Measurements from ENCODE around the gene SUSD2. TPM values are rescaled to one million over a fixed set of nuclear protein-coding genes. Genes with fewer than 3 reads are reported as not detected.
A peak's percentile ranks its signal among the peaks of the same experiment; 100 is the strongest.
"Not testable (repeated sequence)": the region's sequence is repeated elsewhere in the genome, so short reads cannot be mapped to it uniquely, and the experiment has no call there.

The SUSD2 gene
- total and polyA plus RNA-seq, 5 donors: 6.2 to 7.4 (median 7.2) TPM

- Histone ChIP-seq H3K9me3 (ENCODE audit: control insufficient read depth, low read length) (no peaks in the 10 kb centered on the region), H3K4me3 (ENCODE audit: low read length) (no peak overlapping the region)
Observed at GRCh38 chr22:24189249-24190158, 8.2 kb downstream of the SUSD2 start.

DNA sequence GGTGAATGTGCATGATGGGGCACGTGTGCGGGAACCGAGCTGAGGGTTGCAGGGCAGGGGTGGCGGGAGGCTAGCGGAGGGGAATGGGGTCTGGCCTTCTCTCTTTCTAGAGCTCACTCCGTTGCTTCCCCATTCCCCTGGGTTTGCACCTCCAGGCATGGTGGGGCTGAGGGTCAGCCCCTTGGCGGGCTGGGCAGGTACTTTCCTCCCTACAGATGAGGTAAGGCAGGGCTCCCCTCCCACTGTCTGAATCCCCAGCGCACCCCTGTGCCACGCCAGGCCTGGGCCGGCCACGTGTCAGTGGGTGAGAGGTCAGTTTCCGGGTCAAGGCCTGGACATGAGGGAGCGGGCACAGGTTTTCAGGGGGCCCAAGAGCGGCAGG is 8.9 kb downstream of the SUSD2 start:
- intact Hi-C loops (cut with DNase I): loop anchor here in 2 of 4 donors (5.0 kb wide), 1 partner anchor 57 kb away; the partner anchor contains the start of gene GGT5 (in 2 of the 2)
- Histone ChIP-seq H3K9me3 (ENCODE audit: control insufficient read depth, low read length) (no peaks in the 10 kb centered on the region), H3K4me1 (ENCODE audit: control insufficient read depth, insufficient read depth, low read length) (no peaks in the 10 kb centered on the region), H3K27ac (ENCODE audit: low read length) (no peak overlapping the region), H3K27me3 (ENCODE audit: control insufficient read depth, insufficient read depth) (no peaks in the 10 kb centered on the region), H3K4me3 (ENCODE audit: low read length) (no peak overlapping the region)
- 86% methylated on average over 14 of the region's 14 CpGs for WGBS
- ATAC-seq (peak; percentile 3 to 8), DNase-seq (peak in 2 of 3 donors; percentile 20 to 68)

More at GRCh38 chr22:24189249-24190158, 8.2 kb downstream of the SUSD2 start:
- H3K4me1 ChIP-seq (ENCODE audit: control insufficient read depth, insufficient read depth, low read length): no peaks in the 10 kb centered on the region
- DNase-seq (peak; percentile 77 to 92 (median 89)), ATAC-seq (peak; percentile 87)
- H3K27ac ChIP-seq (ENCODE audit: low read length): no peak overlapping the region
- intact Hi-C loops (cut with DNase I): loop anchor here (2.0 to 5.0 kb wide), 2 partner anchors 57 to 58 kb away; partner anchors contain the start of gene GGT5 (in 3 of the 4)
- no peaks in the 10 kb centered on the region for H3K27me3 ChIP-seq (ENCODE audit: control insufficient read depth, insufficient read depth)
- 45% methylated on average over 23 of the region's 23 CpGs for WGBS

- ATAC-seq (no peak), DNase-seq (peak in 1 of 3 donors; percentile 57)
- intact Hi-C loops (cut with DNase I): loop anchor here in 2 of 4 donors (5.0 kb wide), 1 partner anchor 57 kb away; the partner anchor contains the start of gene GGT5 (in 2 of the 2)
Observed at GRCh38 chr22:24190596-24191208, 9.4 kb downstream of the SUSD2 start.

GRCh38 chr22:24191381-24191841 is 10.1 kb downstream of the SUSD2 start:
- intact Hi-C loops (cut with DNase I): loop anchor here in 2 of 4 donors (5.0 kb wide), 1 partner anchor 56 kb away; the partner anchor contains the start of gene GGT5 (in 2 of the 2)
- no peak overlapping the region for H3K4me3 ChIP-seq (ENCODE audit: low read length)
- H3K4me1 ChIP-seq (ENCODE audit: control insufficient read depth, insufficient read depth, low read length): no peaks in the 10 kb centered on the region
- no peak for ATAC-seq
- H3K27me3 ChIP-seq (ENCODE audit: control insufficient read depth, insufficient read depth): no peaks in the 10 kb centered on the region
- no peak overlapping the region for H3K27ac ChIP-seq (ENCODE audit: low read length)
- peak in 1 of 3 donors; percentile 58 for DNase-seq
- 79% methylated on average over 12 of the region's 12 CpGs for WGBS
- no peaks in the 10 kb centered on the region for H3K9me3 ChIP-seq (ENCODE audit: control insufficient read depth, low read length)

More at GRCh38 chr22:24190596-24191208, 9.4 kb downstream of the SUSD2 start:
- 90% methylated on average over 8 of the region's 8 CpGs for WGBS
- Histone ChIP-seq H3K9me3 (ENCODE audit: control insufficient read depth, low read length) (no peaks in the 10 kb centered on the region), H3K27me3 (ENCODE audit: control insufficient read depth, insufficient read depth) (no peaks in the 10 kb centered on the region), H3K4me3 (ENCODE audit: low read length) (no peak overlapping the region), H3K4me1 (ENCODE audit: control insufficient read depth, insufficient read depth, low read length) (no peaks in the 10 kb centered on the region), H3K27ac (ENCODE audit: low read length) (no peak overlapping the region)

- H3K27ac ChIP-seq (ENCODE audit: low read length): no peak overlapping the region
- 97% methylated on average over 5 of the region's 5 CpGs for WGBS
- no peaks in the 10 kb centered on the region for H3K4me1 ChIP-seq (ENCODE audit: control insufficient read depth, insufficient read depth, low read length)
- no peak overlapping the region for H3K4me3 ChIP-seq (ENCODE audit: low read length)
- H3K27me3 ChIP-seq (ENCODE audit: control insufficient read depth, insufficient read depth): no peaks in the 10 kb centered on the region
- no peaks in the 10 kb centered on the region for H3K9me3 ChIP-seq (ENCODE audit: control insufficient read depth, low read length)
- ATAC-seq (no peak), DNase-seq (peak in 1 of 3 donors; percentile 18)
- intact Hi-C loops (cut with DNase I): loop anchor here in 2 of 4 donors (5.0 kb wide), 1 partner anchor 55 kb away; the partner anchor contains the start of gene GGT5 (in 2 of the 2)
Observed at GRCh38 chr22:24191893-24192292, 10.6 kb downstream of the SUSD2 start.

DNA sequence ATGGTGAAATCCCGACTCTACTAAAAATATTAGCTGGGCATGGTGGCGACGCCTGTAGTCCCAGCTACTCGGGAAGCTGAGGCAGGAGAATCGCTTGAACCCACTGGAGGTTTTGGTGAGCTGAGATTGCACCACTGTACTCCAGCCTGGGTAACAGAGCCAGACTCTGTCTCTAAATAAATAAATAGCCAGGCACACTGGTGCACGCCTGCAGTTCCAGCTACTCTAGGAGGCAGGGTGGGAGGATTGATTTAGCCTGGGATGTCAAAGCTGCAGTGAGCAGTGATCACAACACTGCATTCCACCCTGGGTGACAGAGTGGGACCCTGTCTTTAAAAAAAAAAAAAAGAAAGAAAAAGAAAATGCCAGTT is 17.4 kb downstream of the SUSD2 start:
- Histone ChIP-seq H3K4me1 (ENCODE audit: control insufficient read depth, insufficient read depth, low read length) (no peaks in the 10 kb centered on the region), H3K27ac (ENCODE audit: low read length) (no peak overlapping the region), H3K27me3 (ENCODE audit: control insufficient read depth, insufficient read depth) (no peaks in the 10 kb centered on the region), H3K4me3 (ENCODE audit: low read length) (no peak overlapping the region), H3K9me3 (ENCODE audit: control insufficient read depth, low read length) (no peaks in the 10 kb centered on the region)
- peak; percentile 59 to 69 for ATAC-seq
- DNase-seq: no peak
- 82% methylated on average over 6 of the region's 6 CpGs for WGBS
- intact Hi-C loops (cut with DNase I): loop anchor here in 1 of 4 donors (5.0 kb wide), 1 partner anchor 39 kb away; no protein-coding TSS in a partner anchor

- Histone ChIP-seq H3K27me3 (ENCODE audit: control insufficient read depth, insufficient read depth) (no peaks in the 10 kb centered on the region), H3K9me3 (ENCODE audit: control insufficient read depth, low read length) (no peaks in the 10 kb centered on the region), H3K4me3 (ENCODE audit: low read length) (no peak overlapping the region), H3K4me1 (ENCODE audit: control insufficient read depth, insufficient read depth, low read length) (peaks cover under 1% of the 10 kb centered on the region), H3K27ac (ENCODE audit: low read length) (no peak overlapping the region)
- ATAC-seq (no peak), DNase-seq (no peak)
- intact Hi-C loops (cut with DNase I): loop anchor here in 1 of 4 donors (5.0 kb wide), 1 partner anchor 42 kb away; no protein-coding TSS in a partner anchor
- WGBS: 82% methylated on average over 7 of the region's 7 CpGs
Observed at GRCh38 chr22:24200619-24201212, 19.4 kb downstream of the SUSD2 start.

DNA sequence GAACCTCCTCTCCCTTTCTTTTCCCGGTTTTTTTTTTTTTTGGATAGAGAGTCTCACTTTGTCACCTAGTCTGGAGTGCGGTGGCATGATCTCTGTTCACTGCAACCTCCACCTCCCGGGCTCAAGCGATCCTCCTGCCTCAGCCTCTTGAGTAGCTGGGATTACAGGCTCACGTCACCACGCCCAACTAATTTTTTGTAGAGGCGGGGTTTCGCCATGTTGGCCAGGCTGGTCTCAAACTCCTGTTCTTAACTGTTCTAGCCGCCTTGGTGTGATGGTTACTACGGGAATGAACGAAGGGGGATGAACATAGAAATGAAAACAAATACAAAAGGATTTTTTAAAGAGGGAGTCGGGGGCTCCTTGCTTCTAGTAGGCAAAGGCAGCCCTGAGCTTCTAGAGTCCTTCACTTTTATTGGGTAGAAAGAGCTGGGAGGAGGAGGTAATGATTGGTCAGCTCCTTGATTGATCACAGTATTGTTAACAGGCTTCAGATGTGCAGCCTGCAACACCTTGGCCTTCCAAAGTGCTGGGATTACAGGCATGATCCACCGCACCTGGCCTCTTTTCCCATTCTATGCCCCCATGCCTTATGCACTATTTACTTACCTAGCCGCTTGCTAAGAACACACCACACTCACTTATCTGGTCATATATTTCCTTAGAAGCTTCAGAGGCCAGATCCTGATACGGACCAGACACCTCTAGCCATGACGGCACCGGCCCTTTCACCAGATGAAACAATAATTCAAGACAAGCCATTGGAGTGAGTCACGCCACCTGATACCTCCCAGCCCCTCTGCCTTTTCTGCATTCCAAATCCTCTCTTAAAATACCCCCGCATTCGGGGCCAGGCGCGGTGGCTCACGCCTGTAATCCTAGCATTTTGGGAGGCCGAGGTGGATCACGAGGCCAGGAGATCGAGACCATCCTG is 20.7 kb downstream of the SUSD2 start:
- Histone ChIP-seq H3K4me3 (ENCODE audit: low read length) (no peak overlapping the region), H3K27ac (ENCODE audit: low read length) (no peak overlapping the region), H3K9me3 (ENCODE audit: control insufficient read depth, low read length) (no peaks in the 10 kb centered on the region), H3K4me1 (ENCODE audit: control insufficient read depth, insufficient read depth, low read length) (peaks cover 5% of the 10 kb centered on the region), H3K27me3 (ENCODE audit: control insufficient read depth, insufficient read depth) (no peaks in the 10 kb centered on the region)
- DNase-seq: no peak
- intact Hi-C loops (cut with DNase I): loop anchor here in 1 of 4 donors (5.0 kb wide), 1 partner anchor 40 kb away; no protein-coding TSS in a partner anchor
- WGBS: 95% methylated on average over 26 of the region's 26 CpGs
- no peak for ATAC-seq

- not testable (repeated sequence) for H3K27ac ChIP-seq (ENCODE audit: low read length); DNase-seq; H3K4me1 ChIP-seq (ENCODE audit: control insufficient read depth, insufficient read depth, low read length); ATAC-seq; H3K9me3 ChIP-seq (ENCODE audit: control insufficient read depth, low read length); H3K4me3 ChIP-seq (ENCODE audit: low read length); H3K27me3 ChIP-seq (ENCODE audit: control insufficient read depth, insufficient read depth)
- 72% methylated on average over 5 of the region's 5 CpGs for WGBS
- intact Hi-C loops (cut with DNase I): loop anchor here in 1 of 4 donors (5.0 kb wide), 1 partner anchor 38 kb away; no protein-coding TSS in a partner anchor
Observed at GRCh38 chr22:24203856-24204255, 22.6 kb downstream of the SUSD2 start.
